RCC 7860 (cell line): ENCODE data around the gene FOCAD.

Source experiments
- DNase-seq: peaks from one replicate; pipeline ENCODE4 v3.0.0-alpha.2; 2015; ENCODE audit warnings: low spot score
- FAIRE-seq: peaks from 2 replicates; lab custom pipeline; 2012; peaks lifted over from hg19 to GRCh38; lab: Jason Lieb, UNC

FOCAD gene

DNA sequence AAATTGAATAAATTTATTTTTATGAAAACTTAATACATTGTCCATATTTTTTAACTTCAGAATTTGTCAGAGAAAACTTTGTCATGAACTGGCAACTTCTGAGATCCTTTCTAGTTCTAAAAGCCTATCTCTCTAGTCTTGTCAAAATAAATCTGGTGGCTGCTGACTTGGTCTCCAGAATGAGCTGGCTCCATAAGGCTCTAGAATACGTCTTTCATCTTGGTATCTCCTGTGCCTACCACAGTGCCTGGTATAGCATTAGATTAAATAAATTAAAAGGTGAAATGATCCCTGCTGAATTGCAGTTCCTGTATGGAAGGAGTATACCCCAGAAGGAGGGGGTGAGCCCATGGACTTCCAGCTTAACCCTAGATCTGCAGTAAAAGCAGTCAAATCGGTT lies 2.6 kb upstream of the FOCAD start:
- DNase-seq (no peak), FAIRE-seq (no peak)

DNA sequence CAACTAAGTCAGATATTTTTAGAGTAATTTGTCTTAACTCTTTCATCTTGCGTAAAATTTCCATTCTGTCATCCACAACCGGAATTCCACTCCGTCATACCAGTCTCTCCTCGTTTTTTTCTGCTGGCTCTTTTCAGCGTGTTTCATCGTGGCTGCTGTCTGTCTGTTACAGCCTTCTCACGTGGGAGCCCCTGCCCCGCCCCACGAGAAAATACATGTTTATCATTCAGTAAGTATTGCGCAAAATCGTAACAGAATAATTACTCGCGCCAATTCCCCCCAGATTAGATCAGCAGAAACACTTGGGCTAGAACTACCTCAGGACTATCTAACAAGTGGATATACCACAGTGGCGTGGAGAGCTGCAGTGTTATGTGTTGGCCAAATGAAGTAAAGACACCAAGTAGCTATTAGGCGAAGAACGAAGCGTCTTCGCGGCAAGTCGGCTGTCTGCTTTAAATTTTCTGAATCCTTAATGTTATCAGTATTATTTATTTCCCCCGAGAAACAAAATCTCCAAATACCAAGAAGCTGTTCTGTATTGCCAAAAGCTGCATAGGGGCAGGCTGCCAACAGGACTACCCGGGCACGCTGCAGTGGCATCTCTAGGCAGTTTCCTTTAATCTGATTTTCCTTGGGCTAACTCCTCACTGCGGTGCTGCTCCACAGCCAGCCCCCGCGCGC lies 566 bp upstream of the FOCAD start:
- FAIRE-seq (no peak), DNase-seq (no peak)

- FAIRE-seq (no peak), DNase-seq (no peak)
Measured at GRCh38 chr9:20684875-20685696, 1.0 kb downstream of the FOCAD start.

DNA sequence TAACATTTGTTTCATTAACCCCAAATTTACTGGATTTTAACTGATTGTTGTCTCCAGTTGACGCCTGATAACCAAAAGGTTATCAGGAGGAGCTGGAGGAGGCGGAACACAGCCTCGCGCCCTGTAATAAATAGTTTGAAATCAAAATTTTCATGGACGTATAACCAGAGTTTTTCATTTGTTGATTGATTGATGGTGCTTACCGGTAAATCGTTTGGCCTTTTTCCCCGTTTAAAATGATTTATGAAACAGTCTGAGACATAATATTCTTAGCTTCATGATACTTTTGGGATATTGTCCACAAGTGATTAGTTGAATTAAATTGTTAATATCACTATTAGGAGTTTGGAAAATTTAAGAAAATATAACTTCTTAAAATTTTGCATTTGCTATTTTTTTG lies 1.7 kb downstream of the FOCAD start:
- FAIRE-seq, result no peak
- no peak for DNase-seq

DNA sequence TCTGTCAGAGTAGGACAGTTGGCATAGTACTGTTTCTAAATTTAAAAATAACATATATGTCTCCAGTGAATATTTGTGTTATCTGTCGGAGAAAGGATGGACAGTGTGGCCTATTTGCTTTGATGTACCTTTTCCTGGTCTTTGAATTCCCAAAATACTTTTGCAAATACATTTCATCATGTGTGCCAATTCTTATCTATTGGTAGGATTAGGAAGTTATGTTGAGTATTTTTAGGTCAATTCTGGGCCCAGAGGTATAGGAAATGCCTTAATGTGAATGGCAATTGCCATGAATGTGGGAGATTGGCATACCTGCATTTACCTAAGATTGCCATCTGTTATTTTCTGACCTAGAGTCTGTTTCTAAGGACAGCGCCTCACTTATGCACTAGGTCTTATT lies 5.8 kb downstream of the FOCAD start:
- FAIRE-seq (no peak), DNase-seq (no peak)

- DNase-seq (no peak), FAIRE-seq (no peak)
Measured at GRCh38 chr9:20692554-20692953, 8.5 kb downstream of the FOCAD start.

GRCh38 chr9:20693068-20693467 lies 9.0 kb downstream of the FOCAD start:
- FAIRE-seq (no peak), DNase-seq (no peak)

- DNase-seq (no peak), FAIRE-seq (no peak)
Measured at GRCh38 chr9:20694248-20694647, 10.2 kb downstream of the FOCAD start.

- no peak for DNase-seq
- FAIRE-seq, result no peak
Measured at GRCh38 chr9:20697021-20697719, 13.1 kb downstream of the FOCAD start.

DNA sequence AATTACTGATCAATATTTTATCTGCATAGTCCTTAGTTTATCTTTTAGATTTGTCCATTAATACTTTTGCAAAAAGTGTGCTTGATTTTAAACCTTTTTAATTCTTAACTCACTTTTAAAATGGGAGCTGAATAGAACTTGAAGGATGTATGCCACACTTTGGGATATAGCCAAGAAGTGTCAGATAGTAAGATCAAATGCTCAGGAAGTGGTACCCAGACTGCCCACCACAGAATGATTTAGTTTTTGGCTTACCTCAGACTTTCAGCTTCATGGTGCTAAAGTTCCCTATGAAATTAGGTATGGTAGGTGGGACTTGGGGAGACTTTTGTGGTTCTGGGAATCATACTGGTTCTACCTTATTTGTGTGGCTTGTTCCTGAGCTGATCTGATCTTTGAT lies 14.7 kb downstream of the FOCAD start:
- no peak for FAIRE-seq
- no peak for DNase-seq

DNA sequence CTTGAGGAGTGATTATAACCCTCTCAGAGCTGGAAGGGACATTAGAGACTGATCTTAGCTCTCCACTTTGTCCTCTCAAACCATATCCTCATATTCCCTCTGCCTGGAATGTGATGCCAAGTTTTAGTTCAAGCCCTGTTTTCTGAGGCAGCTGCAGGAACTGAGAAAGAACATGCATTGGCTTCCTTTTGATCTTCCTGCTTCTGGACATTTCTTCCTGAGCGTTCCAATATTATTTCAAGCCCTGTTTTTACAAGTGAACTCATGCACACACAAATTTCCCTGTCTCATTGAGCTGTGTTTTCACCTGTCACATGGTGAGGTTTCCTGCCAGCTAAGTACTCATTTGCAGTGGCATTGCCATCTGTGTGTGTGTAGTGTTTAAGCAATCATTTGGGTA lies 17.0 kb downstream of the FOCAD start:
- no peak for DNase-seq
- no peak for FAIRE-seq

- FAIRE-seq (peak; percentile 78), DNase-seq (no peak)
Measured at GRCh38 chr9:20702570-20702969, 18.5 kb downstream of the FOCAD start.

GRCh38 chr9:20703146-20703545 lies 19.1 kb downstream of the FOCAD start:
- no peak for FAIRE-seq
- DNase-seq, result no peak

- FAIRE-seq, result no peak
Measured at GRCh38 chr9:20707708-20708107, 23.6 kb downstream of the FOCAD start.

DNA sequence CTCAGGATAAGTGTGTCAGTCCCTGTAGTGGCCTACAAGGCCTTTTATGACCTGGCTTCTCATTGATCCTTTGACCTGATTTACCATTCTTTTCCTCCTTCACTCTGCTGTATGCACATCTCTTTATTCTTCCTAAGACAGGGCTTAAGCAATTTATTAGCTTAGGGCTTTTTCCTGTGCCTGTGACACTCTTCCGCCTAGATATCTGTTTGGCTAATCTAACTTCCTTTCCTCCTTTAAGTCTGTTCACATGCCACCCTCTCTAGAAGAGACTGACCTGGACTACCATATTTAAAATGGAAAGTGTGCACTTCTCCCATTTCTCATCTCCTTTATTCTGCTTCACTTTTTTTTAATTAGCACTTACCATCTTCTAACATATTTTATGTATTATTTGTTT lies 29.1 kb downstream of the FOCAD start:
- DNase-seq, result no peak
- FAIRE-seq, result no peak

More at GRCh38 chr9:20707708-20708107, 23.6 kb downstream of the FOCAD start:
- DNase-seq, result no peak

DNA sequence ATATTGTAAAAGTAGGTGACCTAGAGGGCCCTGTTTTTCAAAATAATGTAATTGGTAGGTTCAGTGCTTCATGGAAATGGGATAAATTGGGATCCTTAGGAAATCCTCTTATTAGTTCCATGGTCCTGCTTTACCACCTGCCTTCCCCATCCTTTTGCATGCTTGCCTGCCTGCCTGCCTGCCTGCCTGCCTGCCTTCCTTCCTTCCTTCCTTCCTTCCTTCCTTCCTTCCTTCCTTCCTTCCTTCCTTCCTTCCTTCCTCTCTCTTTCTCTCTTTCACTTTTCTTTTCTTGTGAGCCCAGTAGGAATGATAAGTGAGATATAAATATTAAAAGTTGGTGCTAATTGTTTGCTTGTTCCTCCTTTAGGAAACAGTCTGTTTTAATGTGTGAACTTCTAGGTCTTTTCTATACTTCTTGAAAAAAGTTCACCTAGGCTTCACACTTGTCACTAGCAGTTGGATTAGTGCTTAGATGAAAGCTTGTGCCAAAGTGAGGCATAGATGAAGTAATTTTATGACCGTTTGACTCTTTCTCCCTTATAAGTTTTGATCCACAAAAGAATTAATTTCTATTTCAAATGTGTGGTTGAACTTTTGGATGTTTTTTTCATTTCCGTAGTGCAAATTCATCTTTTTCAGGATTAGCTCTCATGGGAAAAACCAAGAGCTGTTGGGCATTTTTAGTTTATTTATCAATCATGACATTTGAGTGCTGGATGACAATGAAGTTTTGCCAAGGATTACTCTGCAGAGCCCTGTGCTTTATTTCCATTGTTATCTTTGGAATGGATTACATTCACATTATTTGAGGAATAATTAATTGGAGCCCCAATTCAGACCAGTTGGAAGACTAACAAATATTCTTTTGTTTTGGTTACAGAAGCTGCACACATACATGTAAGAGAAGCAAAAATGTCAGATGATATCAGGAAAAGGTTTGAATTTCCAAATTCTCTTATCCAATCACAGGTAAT lies 30.7 kb downstream of the FOCAD start:
- FAIRE-seq (no peak), DNase-seq (no peak)

GRCh38 chr9:20722221-20722620 lies 38.2 kb downstream of the FOCAD start:
- DNase-seq (no peak), FAIRE-seq (no peak)

DNA sequence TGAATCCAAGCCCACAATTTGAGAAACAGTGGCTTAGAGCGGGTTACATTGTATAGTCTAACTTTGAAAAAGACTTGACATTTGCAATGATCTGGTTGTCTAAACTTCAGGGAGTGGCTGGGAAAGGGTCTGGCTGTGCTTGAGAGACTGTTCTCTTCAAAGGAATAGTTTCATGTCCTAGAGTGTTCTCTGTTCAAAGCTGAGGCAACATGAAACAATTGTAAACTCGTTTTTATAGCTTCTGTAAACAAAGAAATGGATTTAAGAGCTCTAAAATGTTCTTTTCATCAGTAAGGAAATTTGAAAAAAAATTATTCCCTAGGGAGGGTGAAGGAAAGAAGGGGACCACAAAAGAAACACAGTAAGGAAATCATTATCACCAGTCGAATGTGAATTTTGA lies 41.6 kb downstream of the FOCAD start:
- DNase-seq (no peak), FAIRE-seq (no peak)

DNA sequence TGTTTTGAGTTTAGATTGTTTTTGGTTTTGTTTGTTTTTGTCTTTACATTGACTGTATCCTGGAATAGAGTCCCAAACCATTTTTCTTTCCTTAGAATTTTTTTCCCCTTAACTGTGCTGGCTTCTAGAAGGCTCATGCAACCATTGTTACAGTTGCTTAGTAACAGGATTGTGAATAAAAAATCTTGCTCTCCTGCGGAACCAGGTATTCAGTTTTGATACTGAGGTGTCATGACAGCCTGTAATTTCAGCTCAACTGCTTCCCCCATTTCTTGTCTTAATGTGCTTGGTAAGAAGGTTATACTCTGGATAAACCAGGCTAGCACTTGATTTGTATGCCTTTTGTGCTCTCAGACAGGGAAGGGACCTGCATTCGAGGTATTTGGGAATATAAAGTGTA lies 42.1 kb downstream of the FOCAD start:
- DNase-seq, result no peak
- FAIRE-seq, result no peak

DNA sequence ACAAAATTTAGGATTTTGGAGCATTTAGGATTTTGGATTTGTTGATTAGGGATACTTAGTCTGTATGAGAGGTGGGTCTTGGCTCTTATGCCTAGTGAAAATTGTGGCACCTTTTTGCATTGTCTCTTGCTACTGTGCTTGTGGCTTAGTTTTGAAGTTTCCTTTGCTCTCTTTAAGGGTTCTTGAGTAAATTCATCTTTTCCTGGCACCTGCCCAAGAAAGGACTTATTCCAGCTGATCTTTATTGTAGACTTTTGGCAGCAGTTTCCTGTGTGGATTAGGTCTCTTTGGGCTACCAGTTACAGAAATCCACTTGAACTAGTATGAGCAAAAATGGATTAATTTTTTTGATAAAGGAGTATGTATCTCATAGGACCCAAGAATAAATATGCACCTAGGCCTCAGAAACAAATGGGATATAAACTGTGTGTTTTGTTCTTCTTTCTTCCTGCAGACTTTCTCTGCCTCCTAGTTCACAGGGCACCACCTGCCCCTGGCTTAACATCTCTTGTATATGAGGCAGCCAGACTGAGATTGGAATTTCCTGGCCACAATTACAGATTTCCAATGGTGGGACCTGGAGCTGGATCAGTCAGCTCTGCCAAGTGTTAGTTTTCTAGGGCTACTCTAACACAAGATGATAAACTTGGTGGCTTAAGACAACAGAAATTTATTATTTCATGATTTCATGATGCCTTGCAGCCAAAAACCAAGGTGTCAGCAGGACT lies 44.6 kb downstream of the FOCAD start:
- FAIRE-seq, result no peak
- no peak for DNase-seq
